ENCODE results near the gene KCNG2.

Gene KCNG2

DNA sequence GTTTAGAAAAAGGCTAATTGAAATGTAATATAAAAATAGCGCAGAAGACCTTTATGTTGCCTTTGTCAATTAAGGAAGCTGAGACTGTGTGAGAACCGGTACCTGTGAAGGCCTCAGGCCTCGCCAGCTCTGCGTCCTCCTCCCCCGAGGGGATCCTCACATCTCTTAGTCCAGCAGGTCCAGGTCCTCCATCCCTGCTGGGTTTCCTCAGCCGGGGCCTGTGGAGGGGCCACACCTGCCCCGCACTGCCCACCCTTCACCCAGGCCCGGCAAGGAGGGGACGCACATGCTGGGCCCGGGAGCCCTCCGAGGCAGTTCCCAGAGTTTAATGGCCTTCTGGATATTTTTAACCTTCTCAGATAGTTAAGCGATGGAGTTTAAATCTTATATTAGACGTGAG lies 3.5 kb downstream of the KCNG2 start:
- TF ChIP-seq, protein P1, sequence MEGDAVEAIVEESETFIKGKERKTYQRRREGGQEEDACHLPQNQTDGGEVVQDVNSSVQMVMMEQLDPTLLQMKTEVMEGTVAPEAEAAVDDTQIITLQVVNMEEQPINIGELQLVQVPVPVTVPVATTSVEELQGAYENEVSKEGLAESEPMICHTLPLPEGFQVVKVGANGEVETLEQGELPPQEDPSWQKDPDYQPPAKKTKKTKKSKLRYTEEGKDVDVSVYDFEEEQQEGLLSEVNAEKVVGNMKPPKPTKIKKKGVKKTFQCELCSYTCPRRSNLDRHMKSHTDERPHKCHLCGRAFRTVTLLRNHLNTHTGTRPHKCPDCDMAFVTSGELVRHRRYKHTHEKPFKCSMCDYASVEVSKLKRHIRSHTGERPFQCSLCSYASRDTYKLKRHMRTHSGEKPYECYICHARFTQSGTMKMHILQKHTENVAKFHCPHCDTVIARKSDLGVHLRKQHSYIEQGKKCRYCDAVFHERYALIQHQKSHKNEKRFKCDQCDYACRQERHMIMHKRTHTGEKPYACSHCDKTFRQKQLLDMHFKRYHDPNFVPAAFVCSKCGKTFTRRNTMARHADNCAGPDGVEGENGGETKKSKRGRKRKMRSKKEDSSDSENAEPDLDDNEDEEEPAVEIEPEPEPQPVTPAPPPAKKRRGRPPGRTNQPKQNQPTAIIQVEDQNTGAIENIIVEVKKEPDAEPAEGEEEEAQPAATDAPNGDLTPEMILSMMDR (conservative IDR thresholded peaks at IDR 0.05; ENCODE audit: low read depth, low read length): no peak
- H3K4me3 ChIP-seq (ENCODE audit: low read length): no peak overlapping the region
- DNase-seq (ENCODE audit: low read depth): no peak

DNA sequence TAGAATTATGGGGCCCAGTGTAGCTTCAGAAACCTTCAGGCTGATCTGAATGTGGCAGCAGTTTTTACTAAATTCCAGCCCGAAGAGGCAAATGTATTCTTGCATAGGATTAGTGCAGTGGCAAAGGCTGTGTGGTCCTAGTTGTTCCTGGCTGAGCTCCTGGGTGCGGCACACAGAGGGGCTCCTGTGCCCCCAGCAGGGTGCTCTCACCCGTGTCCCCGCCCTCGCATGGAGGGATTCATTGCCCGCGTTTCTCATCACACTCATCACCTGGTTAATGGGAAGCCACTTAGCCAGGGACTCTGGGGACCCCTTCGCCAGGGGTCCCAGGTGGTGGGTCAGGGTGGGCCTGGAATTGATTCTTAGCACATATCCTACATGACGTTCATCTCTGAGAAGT lies 3.9 kb downstream of the KCNG2 start:
- TF ChIP-seq, protein P1 (conservative IDR thresholded peaks at IDR 0.05; ENCODE audit: low read depth, low read length): no peak
- DNase-seq (ENCODE audit: low read depth): no peak
- no peak overlapping the region for H3K4me3 ChIP-seq (ENCODE audit: low read length)

DNA sequence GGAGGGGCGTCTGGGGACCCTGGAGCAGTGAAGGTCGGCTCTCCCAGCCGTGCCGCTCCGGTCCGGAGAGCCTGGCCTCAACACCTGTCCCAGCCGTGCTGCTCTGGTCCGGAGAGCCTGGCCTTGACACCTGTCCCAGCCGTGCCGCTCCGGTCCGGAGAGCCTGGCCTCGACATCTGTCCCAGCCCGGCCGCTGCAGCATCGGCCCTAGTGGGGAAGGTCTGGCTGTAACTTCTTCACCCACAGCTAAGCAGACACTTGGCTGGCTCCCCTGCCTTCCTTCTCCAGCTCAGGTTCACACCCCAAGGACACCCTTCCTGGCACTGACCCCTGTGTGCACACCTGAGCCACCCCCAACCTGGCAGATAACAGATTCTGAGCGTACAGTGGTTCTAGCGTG lies 4.6 kb downstream of the KCNG2 start:
- no peak for DNase-seq (ENCODE audit: low read depth)
- H3K4me3 ChIP-seq (ENCODE audit: low read length): no peak overlapping the region
- TF ChIP-seq, protein P1 (conservative IDR thresholded peaks at IDR 0.05; ENCODE audit: low read depth, low read length): no peak

GRCh38 chr18:79803611-79804051 lies 5.9 kb downstream of the KCNG2 start:
- no peak overlapping the region for H3K4me3 ChIP-seq (ENCODE audit: low read length)
- DNase-seq (ENCODE audit: low read depth): no peak
- TF ChIP-seq, protein P1 (conservative IDR thresholded peaks at IDR 0.05; ENCODE audit: low read depth, low read length): no peak

DNA sequence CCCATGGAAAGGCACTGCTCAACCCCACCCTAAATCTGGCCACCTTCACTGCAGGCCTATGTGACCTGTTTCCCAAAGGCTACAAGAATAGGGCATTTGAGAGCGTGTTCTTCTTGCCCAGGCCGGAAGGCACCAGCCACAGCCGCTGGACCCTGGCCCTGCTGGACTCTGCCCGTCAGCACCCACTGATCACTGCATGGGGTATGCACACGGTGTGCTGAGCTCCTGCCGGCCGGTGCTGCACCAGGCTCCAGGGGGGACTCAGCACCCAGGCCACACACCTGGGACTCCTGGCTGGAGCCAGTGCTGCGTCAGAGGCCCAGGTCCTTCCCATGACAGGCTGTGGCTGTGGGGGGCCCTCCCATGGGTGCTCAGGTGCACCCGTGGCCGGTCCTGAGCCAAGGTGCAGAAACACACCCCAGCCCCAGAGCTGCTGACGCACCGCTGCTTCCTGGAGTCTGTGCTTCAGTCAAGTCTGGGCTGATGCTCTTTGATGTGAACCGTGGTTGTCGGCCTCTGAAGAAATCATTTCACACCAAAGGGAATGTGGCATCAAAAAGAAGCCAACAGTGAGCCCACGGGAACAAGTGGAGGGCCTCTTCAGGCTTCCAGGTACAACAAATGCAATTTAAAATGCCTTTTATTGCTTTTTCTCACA lies 6.5 kb downstream of the KCNG2 start:
- DNase-seq (ENCODE audit: low read depth): no peak
- TF ChIP-seq, protein P1 (conservative IDR thresholded peaks at IDR 0.05; ENCODE audit: low read depth, low read length): no peak
- no peak overlapping the region for H3K4me3 ChIP-seq (ENCODE audit: low read length)

DNA sequence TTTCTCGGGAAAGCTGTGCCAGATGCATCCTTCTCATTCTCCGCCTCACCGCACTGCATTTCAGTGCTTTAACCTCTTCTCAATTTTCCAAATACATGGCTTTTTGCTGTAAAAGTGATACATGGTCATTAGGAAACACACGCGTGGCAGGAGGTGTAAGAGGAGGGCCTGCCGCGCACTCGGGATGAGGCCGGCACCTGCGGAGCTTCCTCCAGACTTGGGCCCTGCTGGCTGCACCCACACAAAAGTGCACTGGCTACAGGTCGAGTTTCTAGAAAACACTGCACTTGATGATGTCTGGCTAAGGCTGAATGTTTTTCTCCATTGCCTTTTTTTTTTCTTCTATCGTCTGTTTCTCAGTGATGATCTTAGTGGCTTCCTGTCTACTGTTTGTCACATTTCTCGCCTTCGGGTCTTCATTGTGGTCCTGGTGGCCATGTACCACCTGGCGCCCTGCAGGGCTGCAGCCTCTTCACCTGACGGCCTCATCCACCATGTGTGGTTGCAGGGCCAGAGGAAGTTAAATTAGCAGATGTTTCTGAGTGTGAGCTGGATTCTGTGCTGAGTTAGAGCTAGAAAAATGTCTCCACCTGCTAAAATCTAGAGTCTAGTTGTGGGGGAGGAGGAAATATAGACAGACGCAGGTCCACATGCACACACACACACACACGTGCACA lies 7.6 kb downstream of the KCNG2 start:
- DNase-seq (ENCODE audit: low read depth): no peak
- H3K4me3 ChIP-seq (ENCODE audit: low read length): no peak overlapping the region

More for the DNA sequence above, 7.6 kb downstream of the KCNG2 start:
- TF ChIP-seq, protein P1 (conservative IDR thresholded peaks at IDR 0.05; ENCODE audit: low read depth, low read length): no peak

All from retinal pigment epithelial cell (primary cell).